ENCODE measurements around the gene DMRTC2.

DMRTC2 gene

DNA sequence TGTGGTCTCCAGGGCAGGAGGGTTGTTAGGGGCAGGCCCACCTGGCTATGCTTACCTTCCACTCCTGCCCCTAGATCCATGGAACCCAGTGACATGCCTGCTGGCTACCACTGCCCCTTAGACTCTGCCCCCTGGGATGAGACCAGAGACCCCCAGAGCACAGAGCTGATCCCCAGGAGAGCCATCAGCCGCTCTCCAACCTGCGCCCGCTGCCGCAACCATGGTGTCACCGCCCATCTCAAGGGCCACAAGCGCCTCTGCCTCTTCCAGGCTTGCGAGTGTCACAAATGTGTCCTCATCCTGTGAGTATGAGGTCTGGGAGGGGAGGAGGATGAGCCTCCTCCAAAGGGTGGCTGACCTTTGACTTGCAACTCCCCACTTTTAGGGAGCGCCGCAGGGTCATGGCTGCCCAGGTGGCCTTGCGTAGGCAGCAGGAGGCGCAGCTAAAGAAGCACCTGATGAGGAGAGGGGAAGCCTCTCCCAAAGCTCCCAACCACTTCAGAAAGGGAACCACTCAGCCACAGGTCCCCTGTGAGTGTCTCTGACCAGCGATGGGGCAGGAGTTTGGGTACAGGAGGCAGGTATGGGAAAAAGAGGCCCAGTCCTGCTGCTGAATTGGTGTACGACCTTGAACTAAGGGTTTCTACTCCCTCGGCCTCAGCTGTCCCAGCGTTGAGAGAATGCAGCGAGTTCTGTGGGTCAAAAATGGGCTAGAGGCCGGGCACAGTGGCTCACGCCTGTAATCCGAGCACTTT, 2.7 kb downstream of the DMRTC2 start:
- DNase-seq (ENCODE audit: low read depth in 2 of 2): no peak

DNA sequence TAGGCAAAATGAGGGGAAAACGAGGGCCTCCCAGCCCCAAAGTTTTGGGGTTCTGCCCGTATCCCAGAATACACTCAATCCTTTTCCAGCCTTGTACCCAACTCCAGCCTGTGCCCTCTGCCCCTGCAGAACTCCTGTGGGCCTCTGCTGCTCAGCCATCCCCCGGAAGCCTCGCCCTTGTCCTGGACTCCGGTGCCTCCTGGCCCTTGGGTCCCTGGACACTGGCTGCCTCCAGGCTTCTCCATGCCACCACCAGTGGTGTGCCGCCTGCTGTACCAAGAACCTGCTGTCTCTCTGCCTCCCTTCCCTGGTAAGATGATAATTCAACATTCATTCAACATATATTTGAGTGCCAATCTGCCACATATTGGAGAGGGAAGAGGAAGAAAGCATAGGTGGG, 3.8 kb downstream of the DMRTC2 start:
- DNase-seq (ENCODE audit: low read depth in 2 of 2): no peak

DNA sequence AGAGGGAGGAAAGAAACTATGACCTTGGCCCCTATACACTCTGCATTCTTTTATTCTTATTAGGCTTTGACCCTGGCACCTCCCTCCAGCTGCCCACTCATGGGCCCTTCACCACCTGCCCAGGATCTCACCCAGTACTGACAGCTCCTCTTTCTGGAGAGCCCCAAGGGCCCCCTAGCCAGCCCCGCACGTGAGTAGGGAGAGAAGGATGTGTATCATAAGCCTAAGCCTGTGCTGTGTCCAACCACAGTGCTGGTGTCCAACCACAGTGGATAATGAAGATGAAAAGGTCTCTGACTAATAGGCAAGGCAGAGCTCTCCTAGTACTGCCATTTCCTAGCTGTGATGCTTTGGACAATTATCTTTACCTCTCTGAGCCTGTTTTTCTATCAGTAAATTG, 4.2 kb downstream of the DMRTC2 start:
- no peak for DNase-seq (ENCODE audit: low read depth in 2 of 2)

DNA sequence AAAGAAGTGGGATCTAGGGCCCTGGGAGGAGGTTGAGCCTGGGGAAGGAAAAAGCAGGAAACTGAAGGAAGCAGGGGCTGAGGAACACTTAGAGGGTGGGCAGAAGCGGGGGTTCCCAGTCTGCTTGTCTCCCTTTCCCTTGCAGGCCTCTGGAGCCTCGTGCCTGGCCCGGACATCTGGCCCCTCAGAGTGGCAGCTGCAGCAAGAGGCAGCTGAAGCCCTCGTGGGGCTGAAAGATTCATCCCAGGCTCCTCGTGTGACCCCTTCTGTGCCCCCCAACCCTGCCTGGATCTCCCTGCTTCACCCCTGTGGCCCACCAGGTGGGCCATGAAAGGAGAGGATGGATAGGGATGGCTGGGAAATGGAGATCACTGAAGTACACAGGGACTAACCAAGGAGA, 5.5 kb downstream of the DMRTC2 start:
- DNase-seq (ENCODE audit: low read depth in 2 of 2): no peak

DNA sequence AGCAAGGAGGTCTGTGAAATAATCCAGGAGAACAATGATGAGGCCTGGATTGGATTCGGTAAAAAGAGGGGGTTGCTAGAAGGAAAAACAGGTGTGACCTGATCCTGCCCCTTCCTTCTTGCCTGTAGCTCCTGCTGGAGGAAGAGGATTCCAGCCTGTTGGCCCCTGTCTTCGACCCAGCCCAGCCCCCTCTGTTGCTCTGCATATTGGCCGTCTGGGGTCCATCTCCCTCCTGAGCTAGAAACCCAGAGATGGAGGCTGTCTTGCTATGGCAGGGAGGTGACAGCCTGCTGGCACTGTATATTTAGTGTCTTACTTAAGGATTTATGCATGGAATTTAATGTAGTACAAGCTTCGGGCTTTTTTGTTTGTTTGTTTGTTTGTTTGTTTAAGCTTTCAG, 6.6 kb downstream of the DMRTC2 start:
- DNase-seq (ENCODE audit: low read depth in 2 of 2): no peak

DNA sequence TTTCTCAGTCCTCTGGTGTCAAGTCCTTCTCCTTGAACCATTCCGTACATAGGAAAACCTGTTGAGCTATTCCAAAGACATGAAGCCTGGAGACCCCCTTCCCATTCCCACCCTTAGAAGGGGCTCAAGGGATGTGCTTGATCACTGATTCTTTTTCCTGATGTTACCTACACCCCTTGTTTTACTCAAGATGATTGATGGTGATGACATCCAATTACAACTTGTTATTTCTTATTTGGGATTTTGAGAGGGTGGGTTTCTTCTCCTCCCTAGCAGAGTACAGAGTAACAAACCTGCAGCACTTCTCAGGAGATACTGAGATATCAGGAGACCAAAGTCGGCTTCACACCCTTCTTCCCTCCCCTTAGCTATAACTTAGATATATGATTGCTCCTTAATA, 8.5 kb downstream of the DMRTC2 start:
- no peak for DNase-seq (ENCODE audit: low read depth in 2 of 2)

DNA sequence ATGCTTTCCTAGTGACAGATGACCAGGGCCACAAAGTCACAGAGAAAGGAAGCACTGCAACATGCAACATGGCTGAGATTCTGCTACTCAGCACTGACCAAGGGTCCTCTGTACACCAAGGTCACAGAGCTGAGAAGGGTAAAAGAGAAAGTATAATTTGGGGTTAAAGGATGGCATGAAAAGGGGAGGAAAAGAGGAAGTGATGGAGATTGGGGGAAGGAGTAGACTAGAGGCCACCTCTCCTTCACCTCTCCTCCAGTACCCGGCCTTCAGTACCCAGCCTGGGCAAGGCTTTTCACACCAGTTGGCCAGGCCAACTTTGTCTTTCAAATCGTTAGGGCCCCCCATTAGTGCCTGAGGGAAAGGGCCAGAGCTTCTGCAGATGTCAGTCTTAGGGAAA, 8.9 kb downstream of the DMRTC2 start:
- DNase-seq (ENCODE audit: low read depth in 2 of 2): no peak

DNA sequence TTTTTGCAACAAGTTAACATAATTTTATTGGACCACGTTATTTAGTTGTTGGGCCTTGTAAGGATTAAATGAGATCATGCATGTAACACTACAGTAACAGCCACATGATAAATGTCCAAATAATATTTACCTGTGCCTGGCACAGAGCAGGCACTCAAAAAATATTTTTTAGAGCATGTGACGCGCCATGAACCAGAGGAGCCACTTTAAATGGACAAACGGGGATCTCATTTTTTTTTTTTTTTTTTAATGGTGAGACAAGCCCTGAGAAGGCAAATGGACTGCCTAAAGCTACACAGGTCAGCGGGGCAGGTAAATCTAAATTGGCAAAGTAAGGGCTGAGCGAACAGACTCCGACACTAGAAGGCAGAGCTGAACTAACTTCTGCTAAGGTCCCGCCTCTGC, 14.4 kb downstream of the DMRTC2 start:
- no peak for DNase-seq (ENCODE audit: low read depth in 2 of 2)

DNA sequence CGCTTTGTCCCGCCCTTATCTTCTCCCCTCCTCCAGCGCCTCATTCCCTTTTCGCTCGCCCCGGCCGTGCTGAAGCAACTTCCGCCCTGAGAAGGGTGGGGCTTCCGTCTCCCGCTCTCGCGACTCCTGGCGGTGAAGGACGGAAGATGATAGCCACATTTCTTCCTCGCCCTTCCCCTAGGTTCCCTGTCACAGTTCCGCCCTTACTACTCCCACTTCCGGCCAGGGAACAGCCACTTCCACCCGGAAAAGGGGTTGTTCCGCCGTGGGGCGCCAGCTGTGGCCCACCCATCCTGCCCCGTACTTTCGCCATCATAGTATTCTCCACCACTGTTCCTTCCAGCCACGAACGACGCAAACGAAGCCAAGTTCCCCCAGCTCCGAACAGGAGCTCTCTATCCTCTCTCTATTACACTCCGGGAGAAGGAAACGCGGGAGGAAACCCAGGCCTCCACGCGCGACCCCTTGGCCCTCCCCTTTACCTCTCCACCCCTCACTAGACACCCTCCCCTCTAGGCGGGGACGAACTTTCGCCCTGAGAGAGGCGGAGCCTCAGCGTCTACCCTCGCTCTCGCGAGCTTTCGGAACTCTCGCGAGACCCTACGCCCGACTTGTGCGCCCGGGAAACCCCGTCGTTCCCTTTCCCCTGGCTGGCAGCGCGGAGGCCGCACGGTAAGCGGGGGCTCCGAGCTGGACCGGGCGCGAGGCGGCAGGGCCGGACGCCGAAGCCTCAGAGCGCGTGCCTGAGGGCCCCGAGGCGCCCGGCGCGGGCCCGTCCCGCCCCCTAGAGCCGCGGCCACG, 15.0 kb downstream of the DMRTC2 start, which contains the start of gene RPS19:
TSS of gene RPS19 (plus strand) at position 638 of the 801 bp plus-strand sequence. CDS start 520 bp downstream, outside the sequence.
- DNase-seq (ENCODE audit: low read depth in 2 of 2): peak; percentile 97 to 98

DNA sequence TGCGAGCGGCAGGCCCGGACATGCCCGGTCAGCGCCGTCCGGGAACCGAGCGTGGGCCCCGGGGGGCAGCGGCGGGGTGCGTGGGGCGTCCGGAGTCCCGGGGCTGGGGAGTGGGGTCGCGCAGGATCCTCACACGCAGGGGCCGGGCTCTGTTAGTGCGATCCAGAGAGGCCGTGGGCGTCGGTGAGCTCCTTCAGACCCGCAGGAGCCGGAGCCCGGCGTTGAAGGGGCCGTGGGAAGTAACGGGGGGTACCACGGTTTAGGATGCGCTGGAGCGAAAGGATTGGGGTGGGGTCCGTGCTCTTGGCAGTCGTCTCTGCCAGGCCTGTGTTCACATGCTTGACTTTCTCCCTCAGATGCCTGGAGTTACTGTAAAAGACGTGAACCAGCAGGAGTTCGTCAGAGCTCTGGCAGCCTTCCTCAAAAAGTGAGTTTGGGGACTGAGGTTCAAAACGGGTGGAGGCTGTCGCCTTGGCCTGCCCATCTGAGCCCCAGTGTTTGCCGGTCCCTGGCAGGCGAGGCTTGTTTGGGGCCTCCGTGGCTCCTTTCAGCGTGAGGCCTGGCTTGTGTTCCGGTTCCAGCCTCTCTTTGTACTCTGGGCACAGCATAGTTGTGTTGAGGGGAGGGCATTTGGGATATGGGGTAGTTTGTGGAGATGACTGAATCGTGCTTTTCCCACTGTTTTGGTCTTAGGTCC, 15.7 kb downstream of the DMRTC2 start:
- peak in 1 of 2 donors; percentile 45 for DNase-seq (ENCODE audit: low read depth in 2 of 2)

DNA sequence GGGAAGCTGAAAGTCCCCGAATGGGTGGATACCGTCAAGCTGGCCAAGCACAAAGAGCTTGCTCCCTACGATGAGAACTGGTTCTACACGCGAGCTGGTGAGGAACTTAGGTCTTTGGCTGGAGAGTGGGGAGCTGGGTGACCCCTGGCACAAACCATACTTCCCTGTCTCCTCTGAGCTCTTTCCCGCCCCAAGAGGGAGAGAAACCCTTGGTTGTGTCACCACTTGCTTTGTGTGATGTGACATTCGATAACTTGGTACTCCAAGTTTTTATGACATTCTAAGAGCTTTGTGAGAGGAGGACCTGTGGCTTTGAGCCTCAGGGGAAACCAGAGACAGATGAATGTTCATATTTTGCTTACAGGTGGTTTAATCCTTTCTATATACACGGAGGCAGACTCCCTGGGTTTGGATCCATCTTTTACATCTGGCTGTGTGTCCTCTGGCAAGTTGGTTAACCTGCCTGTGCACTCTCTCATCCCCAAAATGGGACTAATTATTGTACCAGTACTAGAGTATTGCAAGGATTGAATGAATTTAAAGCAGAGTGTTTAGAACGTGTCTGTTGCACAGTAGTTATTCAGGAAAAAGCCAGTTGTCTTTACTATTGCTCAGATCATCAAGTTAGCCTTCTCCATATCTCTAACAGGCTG, 16.4 kb downstream of the DMRTC2 start:
- DNase-seq (ENCODE audit: low read depth in 2 of 2): no peak

DNA sequence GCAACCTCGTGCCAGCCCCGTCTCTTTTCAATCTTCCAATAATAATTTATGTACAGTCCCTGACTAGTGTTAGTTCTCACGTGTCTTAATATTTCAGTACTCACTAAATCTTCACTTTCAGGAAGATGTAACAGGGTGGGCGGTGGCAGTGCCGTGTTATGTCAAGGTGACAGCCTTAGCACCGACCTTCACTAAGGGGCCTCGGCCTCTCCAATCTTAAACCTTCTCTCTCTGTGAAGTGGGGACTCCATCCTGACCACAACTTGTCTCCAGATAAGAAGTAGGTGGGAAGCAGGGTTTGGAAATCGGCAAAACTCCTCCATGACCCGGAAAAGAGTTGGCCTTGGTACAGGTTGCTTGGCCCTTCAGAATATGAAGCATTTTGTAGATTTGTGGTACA, 17.0 kb downstream of the DMRTC2 start:
- no peak for DNase-seq (ENCODE audit: low read depth in 2 of 2)

DNA sequence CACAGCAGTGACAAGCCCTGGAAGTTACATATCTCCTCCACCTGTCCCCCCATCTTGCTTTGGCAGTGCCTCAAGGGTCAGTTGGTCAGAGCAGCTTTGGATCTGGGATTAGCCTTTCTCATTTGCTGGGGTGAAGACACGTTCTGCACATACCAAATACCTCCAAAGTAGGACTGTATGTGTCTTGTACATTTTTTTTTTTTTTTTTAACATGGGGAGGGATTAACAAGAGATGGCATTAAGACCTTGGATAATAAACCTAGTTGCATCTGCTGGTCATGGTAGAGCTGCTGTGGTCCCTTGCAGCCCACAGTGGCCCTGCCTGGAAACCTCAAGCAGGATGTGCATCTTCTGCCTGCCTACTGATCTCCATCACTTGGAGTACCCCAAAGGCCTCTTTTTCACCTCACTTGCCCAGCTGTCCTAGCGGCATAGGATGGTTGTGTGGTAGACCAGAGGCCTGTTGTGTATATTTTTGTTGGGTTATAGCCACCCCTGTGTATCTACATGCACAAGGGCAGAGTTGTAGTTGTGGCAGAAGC, 17.7 kb downstream of the DMRTC2 start:
- no peak for DNase-seq (ENCODE audit: low read depth in 2 of 2)

DNA sequence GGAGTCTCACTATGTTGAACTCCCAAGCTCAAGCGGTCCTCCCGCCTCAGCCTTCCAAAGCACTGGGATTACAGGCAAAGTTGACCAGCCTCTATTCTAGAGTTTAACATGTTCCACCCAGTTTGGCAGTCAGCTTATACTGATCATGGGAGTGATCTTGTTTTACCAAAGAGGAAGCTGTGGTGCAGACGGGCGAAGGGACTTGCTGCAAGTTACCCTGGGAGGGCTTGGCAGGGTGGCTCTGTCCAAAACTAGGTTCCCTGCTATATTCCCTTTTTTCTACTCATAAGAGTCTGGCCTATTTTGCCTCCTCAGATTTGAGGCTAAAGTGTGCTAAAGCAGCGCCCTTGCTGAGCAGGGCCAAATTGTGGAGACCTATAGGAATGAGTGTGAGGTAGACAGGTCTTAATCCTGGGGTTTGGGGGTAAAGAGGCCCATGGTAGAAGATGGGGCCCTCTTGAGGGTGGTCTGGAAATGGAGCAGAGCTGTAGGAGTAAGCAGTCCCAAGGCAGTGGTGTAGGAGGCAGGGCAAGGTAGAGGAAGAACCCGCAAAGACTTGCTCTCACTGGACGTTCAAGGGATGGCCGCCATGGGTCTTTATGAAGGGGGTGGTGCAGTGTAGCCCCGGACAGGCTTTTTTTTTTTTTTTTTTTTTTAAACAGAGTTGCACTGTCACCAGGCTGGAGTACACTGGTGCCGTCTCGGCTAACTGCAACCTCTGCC, 18.5 kb downstream of the DMRTC2 start:
- no peak for DNase-seq (ENCODE audit: low read depth in 2 of 2)

DNA sequence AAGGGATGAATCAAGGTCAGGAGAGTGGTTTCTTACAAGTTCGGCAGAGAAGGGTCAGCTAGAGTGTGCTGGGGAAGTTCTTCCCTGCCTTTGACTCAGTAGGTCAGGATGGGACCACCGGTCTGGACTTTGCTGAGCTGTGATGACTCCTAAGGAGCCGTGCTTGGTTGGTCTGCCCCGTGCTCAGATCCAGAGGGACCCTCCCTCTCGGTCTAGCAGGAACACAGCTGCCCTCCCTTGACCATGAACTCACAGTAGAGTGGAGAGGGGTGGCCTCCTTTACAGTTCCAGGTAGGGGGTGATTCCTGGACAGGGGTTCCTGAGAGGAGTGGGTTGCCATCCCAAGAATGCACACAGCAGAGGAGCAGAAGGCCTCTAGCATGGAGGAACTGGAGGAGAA, 19.5 kb downstream of the DMRTC2 start:
- DNase-seq (ENCODE audit: low read depth in 2 of 2): no peak

DNA sequence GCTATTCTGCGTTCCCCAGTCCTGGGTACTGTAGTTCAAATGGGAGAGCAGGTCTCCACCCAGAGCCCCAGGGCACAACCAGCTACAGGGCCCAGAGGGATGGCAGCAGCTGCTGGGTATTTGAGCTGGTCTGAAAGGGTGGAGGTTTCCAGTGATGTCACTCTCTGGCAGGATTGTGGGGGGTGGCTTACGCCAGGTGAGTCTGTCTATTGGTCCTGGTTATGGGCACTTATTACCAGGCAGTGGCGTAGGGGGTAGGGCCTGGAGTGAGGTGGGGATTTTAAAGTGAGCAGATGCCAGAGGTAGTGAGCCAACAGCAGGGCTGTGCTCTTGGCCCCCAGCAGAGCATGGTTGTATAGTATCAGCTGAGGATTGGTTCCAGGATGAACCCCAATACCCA, 21.4 kb downstream of the DMRTC2 start:
- DNase-seq (ENCODE audit: low read depth in 2 of 2): no peak

DNA sequence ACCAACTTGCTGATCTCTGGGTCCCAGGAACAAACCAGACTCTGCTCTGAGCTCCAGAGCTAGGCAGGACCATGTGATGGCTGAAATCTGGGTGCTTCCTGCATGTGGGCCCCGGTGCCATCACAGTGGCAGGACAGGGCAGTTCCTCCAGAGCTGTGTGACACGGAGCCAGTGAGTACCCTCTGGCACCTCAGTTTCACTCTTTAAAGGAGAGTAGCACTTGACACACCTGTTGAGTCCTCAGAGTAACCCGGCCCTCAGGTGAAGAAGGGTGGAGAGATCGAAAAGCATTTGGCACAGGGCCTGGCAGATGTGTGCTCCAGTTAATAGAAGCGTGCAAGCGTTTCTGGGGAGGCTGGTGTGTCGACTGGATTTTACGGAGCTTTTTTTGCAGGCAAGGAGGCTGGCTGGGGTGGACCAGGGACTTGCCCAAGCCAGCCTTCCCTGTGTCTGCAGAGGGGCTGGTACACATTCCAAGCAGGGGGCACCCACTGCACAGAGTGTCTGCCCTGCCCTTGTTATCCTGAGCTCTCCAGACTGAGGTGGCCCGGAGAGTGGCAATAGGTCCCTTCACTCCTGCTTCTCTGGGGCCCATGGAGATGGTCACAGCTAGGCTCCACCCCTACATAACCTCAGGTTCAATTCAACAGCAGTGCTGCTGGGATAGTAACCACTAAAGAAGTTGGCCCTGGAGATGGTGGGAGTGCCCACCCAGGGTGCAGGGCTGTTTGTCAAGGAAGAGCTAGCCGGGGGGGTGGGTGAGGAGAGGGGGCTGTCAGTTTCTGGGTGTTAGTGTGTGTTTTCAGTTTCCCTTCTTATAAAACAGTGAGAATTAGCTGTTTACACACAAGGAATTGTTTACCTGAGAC, 23.5 kb downstream of the DMRTC2 start:
- no peak for DNase-seq (ENCODE audit: low read depth in 2 of 2)

DNA sequence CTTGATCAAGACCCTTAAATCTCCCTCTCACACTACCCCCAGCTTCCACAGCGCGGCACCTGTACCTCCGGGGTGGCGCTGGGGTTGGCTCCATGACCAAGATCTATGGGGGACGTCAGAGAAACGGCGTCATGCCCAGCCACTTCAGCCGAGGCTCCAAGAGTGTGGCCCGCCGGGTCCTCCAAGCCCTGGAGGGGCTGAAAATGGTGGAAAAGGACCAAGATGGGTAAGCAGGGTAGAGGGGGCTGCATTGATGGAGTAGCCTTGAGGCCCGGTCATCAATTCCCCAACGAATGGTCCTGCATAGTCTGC, 24.1 kb downstream of the DMRTC2 start:
- DNase-seq (ENCODE audit: low read depth in 2 of 2): no peak

DNA sequence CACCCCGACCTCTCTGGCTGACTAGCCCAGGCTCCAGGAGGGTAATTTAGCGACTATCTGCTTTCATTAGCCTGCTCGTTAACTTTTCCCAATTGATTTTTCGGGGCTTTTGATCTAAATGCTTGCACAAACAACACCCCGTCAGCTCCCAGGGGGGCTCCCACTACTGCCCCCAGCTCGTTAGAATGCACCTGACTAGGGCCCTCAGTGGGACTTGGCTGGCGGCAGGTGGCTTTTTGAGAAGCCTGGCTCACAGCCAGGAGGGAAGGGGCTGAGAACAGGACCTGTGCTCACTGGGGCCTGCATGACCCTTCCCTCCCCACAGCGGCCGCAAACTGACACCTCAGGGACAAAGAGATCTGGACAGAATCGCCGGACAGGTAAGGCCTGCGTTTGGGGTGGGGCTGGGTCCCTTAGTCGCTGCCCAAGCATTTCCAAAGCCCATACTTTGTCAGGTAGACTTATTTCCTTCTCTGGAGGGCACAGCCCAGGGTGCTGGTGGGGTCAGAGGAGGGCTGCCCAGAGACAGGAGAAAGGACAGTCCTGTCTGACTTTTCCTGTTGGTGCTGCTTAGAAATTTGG, 24.6 kb downstream of the DMRTC2 start:
- DNase-seq (ENCODE audit: low read depth in 2 of 2): no peak

DNA sequence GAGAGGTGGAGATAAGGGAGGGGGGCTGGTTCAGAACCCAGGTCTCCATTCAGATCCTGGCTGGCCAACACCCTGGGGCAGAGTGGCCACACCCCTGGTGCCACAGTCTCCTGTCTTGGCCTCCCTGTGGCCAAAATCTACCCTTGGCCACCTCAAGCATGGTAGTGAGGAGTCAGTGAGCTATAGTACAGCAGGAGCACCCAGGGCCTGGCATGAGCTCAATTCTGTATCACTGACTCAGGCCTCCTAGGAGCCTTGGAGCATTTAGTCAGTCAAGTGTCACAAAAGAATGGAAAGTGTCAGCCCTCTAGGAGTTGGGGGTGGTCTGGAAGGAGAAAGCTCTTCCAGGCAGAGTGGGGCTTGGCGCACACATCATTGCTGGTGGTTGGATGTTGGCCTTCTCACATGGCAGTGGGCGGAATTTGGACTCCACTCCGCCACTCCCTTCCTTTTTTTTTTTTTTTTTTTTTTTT, 25.6 kb downstream of the DMRTC2 start:
- no peak for DNase-seq (ENCODE audit: low read depth in 2 of 2)
